GM13976 (cell line): ENCODE data around the gene ENC1.

Source experiments
- DNase-seq: peaks from one replicate; pipeline ENCODE4 v3.0.0; 2012; ENCODE audit warnings: low spot score
- in situ Hi-C: fragments of 300-500 bp; cut with MboI; formaldehyde crosslinking; loops from one replicate; pipeline ENCODE4 v1.12.0; 2022; ENCODE audit warnings: low sequenced_read_pairs, mixed read lengths, inconsistent platforms; ENCODE audit not compliant: unreplicated experiment
- TF ChIP-seq, protein P1 (sequence below): IDR thresholded peaks from 2 replicates; pipeline ENCODE4 v1.5.1; 2012; ENCODE audit warnings: borderline replicate concordance, mild to moderate bottlenecking; ENCODE audit not compliant: insufficient read depth; ENCODE audit errors: extremely low read depth, missing control alignments, control extremely low read depth

Gene ENC1

DNA sequence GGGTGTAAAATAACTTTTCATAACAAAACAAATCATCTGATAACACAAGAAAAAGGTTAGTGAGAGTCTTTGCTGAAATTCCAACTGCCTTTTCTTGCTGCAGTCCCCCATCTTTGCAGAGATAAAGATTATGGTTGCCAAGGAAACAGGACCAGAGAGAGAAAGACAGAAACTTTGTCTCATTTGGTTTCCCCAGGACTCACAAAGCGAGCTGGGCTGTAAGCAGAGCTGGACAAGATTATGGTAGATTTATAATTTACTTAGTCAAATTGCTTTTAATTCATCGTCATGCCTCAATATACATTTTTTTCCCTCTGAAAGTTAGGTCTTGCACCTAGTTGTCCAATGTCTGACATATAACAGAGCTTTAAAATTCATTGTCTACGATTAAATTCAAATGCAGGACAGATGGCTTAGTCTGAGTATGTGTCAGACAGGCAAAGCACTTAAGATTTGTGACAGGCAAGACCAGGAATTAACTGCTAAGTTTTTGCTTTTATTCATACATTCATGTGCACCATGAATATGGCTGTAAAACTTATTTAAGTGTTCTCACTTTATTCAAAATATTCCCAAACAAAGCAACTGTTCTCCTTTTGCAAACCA, 17.4 kb downstream of the ENC1 start:
- DNase-seq, result no peak
- in situ Hi-C loops, result no loop called here
- TF ChIP-seq, protein P1, sequence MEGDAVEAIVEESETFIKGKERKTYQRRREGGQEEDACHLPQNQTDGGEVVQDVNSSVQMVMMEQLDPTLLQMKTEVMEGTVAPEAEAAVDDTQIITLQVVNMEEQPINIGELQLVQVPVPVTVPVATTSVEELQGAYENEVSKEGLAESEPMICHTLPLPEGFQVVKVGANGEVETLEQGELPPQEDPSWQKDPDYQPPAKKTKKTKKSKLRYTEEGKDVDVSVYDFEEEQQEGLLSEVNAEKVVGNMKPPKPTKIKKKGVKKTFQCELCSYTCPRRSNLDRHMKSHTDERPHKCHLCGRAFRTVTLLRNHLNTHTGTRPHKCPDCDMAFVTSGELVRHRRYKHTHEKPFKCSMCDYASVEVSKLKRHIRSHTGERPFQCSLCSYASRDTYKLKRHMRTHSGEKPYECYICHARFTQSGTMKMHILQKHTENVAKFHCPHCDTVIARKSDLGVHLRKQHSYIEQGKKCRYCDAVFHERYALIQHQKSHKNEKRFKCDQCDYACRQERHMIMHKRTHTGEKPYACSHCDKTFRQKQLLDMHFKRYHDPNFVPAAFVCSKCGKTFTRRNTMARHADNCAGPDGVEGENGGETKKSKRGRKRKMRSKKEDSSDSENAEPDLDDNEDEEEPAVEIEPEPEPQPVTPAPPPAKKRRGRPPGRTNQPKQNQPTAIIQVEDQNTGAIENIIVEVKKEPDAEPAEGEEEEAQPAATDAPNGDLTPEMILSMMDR, result no peak

DNA sequence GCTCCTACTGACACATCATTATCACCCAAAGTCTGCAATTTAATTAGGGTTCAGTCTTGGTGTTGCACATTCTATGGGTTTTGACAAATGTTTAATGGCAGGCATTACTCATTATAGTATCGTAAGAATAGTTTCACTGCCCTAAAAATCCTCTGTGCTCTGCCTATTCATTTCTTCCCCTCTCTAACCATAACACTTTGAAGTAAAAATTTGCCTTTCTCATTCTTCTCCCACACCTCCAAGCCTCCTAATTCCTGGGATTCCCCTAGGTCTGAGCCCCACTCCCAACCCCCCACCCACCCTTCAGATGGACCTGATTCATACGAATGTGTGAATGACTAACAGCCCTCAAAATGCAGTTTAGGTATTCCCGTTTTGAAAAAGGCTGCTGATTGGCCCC, 18.4 kb downstream of the ENC1 start:
- TF ChIP-seq, protein P1, result no peak
- in situ Hi-C loops, result no loop called here
- peak; percentile 30 for DNase-seq

GRCh38 chr5:74621492-74621891, 19.0 kb downstream of the ENC1 start:
- DNase-seq, result no peak
- TF ChIP-seq, protein P1, result no peak
- in situ Hi-C loops, result no loop called here

- no peak for DNase-seq
- TF ChIP-seq, protein P1, result no peak
- in situ Hi-C loops, result no loop called here
Observed at GRCh38 chr5:74619308-74619707, 21.2 kb downstream of the ENC1 start.

GRCh38 chr5:74618106-74618505, 22.4 kb downstream of the ENC1 start:
- no peak for DNase-seq
- TF ChIP-seq, protein P1, result no peak
- in situ Hi-C loops, result no loop called here

- in situ Hi-C loops, result no loop called here
Observed at GRCh38 chr5:74617202-74617601, 23.3 kb downstream of the ENC1 start.

More at GRCh38 chr5:74617202-74617601, 23.3 kb downstream of the ENC1 start:
- TF ChIP-seq, protein P1, result no peak
- DNase-seq, result no peak
